HG03060 (cell line): ENCODE data around the gene ZFYVE21.

Experiments used
- ATAC-seq: cut with Tn5 transposase; IDR thresholded peaks from one replicate; pipeline ENCODE4 v1.9.1; 2021; ENCODE audit warnings: low read depth, moderate number of reproducible peaks; ENCODE audit not compliant: unreplicated experiment

The ZFYVE21 gene

DNA sequence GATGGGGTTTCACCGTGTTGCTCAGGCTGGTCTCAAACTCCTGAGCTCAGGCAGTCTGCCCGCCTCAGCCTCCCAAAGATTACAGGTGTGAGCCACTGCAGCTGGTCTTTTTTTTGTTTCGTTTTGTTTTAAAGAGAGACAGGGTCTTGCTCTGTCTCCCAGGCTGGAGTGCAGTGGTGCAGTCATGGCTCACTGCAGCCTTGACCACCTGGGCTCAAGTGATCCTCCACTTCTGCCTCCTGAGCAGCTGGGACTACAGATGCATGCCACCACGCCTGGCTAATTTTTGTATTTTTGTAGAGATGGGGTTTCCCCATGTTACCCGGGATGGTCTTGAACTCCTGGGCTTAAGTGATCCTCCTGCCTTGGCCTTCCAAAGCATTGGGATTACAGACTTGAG lies 24.0 kb upstream of the ZFYVE21 start:
- ATAC-seq, result peak; percentile 42

GRCh38 chr14:103692159-103692558 lies 23.5 kb upstream of the ZFYVE21 start:
- ATAC-seq, result peak; percentile 15

DNA sequence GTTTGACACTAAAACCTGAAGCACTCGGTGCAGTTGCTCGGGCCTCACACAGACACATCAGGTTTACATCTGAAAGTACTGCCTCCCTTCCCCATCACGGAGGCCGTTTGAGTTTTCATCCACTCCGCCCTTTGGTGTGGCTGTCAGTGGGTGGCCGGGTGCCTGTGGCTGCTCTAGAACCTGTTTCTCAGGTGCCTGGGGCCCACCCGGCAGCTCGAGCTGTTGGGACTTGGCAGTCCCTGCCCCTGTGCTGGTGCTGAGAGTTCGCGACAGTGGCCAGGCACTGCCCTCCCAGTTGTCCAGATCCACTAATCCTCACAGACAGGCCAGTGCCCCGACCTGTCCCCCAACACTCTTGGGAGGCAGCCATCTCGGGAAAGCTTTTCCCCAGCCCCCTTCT lies 22.7 kb upstream of the ZFYVE21 start:
- ATAC-seq, result no peak

- ATAC-seq, result no peak
Measured at GRCh38 chr14:103693515-103693914, 22.1 kb upstream of the ZFYVE21 start.

DNA sequence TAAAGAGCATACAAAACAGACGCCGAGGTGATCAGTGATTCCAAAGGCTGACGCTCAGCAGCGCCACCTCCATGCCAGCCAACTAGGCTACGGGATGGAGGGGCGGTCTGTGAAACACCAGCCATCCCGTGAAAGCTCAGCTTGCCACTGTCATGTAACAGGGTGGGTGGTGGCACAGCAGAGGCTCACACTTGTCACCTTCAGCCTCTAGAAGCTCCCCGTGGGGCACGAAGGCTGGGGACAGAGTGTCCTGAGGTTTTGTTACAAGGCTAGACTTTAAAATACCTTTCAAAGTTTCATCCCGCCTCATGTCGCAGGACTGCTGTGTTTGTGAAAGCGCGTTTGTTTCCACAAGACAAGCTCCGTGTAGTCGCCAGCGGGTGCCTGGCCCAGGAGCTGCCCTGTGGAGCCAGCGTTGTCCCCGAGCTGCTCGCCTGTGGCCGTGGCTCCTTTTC lies 21.0 kb upstream of the ZFYVE21 start:
- ATAC-seq, result no peak

DNA sequence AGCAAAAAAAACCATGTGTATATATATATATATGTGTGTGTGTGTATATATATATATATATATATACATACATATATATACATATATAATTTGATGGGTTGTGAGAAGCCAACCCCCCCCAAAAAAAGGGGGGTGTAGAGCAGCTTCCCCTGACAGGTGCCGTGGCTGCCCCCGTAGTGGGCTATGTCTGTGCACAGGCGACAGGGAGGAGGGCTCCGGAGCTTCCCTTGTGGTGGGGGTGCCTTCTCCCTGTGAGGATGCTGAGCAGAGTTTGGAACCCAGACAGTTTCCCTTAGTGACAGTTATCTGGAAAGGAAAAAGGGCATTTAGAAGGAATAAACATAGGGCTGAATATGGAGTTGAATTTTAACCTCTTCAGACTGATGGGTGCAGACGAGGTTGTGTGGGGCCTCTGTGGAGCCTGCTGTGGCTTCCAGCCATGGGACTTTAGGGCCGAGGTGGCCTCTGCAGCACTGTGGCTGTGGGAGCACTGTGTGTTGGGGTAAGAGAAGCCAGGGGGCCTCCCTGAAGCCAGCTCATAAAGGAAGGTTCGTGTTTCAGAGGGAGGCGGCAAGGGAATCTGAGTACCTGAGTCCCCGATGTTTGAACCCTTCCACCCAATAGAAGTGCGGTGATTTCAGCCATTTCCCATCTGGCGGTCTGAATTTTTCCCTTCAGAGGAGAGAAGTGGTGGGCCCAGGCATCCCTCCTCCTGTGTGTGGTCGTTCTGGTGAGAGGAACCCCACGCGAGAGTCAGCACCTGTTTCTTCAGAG lies 20.1 kb upstream of the ZFYVE21 start:
- ATAC-seq, result no peak

GRCh38 chr14:103696070-103696402 lies 19.6 kb upstream of the ZFYVE21 start:
- no peak for ATAC-seq

- ATAC-seq, result no peak
Measured at GRCh38 chr14:103696466-103697071, 19.0 kb upstream of the ZFYVE21 start.

DNA sequence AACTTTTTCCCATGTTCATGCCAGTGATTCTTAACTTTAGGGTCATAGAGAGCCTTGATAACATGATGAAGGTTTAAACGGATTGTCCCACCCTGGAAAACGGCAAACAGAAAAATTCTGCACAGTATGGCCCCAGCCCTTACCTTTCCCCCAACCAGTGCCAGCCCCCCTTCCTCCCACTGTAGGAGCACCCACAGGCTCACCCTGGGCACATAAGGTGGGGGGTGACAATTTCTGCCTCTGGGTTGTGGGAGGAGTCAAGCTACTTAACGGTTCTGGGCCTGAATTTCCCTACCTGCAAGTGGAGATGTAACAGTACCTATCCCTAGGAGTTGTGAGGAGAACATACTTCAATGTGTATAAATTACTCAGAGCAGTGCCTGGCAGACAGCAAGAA lies 18.4 kb upstream of the ZFYVE21 start:
- no peak for ATAC-seq

- no peak for ATAC-seq
Measured at GRCh38 chr14:103697603-103698379, 17.8 kb upstream of the ZFYVE21 start.

DNA sequence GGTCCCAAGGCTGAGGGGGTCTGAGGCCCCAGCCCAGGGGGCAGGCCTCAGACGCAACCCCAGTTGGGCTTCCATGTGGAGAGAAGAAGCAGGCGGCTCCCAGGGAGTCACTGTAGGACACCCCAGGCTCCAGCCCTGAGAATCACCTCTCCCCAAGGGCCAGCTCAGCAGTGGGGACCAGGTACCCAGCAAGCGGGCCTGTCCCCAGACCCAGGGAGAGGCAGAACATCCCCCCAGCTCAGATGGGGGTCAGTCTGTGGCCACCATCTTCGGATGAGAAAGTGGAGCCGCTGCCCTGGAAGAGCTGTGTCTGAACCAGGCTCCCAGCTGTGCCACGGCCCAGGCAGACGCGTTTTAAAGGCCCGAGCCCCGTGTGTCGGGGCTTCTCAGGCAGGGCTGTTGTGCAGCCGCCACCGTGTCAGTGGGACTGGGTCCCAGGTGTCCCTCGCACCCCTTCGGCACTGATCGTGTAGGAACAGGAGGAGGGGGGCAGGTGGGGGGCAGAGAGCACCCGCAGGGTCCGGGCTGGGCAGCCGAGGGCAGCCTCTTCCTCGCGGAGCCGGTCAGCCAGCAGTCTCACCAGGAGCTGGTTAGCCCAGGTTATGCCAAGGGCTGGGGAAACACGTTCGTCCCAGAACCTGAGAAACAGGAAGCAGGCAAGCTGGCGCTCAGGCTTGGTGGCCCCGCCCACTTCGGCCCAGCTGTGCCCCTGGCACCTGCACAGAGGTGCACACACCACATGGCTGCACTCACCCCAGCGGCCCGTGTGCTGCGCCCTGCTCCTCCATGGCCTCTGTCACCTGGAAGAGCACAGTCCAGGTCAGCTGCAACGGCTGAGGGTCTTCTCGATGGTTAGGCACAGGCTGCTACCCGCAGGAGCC lies 17.0 kb upstream of the ZFYVE21 start:
- ATAC-seq, result no peak

GRCh38 chr14:103699261-103699661 lies 16.3 kb upstream of the ZFYVE21 start:
- no peak for ATAC-seq

DNA sequence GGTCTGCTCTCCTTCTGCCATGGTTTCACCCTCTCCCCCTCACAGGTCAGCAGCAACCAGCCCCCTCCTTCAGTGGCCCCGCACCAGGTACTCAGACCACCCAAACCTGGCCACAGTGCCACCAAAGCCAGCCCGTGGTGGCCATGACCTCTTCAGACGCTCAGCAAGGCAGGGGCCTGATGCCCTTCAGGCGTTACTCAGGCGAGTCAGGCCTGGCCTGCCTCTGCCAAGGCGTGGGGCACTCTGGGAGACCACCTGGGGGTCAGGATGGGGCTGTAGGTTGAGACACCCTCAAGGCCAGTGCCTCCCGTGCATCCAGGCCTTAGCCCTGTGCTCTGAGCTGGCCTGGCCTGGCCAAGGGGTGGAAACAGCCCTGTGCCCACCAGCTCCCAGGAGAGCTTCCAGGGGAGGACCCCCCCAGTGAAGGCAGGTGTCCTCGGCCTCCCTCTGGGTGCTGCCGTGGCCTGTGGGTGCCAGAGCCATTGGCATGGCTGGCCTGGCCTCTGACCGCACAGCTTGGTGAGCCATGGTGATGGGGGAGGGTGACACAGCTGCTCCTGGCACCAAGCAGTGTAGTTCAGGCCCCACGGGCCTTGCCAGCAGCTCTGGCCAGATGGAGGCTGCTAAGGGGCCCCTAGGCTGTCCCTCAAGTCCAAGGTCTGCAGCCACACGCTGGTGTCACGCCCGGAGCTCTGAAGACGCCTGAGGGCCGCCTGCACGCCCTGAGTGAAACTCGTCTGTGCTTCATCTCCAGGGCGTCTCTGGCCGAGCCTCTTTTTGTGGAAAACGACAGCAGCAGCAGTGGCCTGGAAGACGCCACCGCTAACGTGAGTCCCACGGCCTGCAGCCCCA lies 15.5 kb upstream of the ZFYVE21 start:
- no peak for ATAC-seq

GRCh38 chr14:103700753-103701490 lies 14.7 kb upstream of the ZFYVE21 start:
- no peak for ATAC-seq

DNA sequence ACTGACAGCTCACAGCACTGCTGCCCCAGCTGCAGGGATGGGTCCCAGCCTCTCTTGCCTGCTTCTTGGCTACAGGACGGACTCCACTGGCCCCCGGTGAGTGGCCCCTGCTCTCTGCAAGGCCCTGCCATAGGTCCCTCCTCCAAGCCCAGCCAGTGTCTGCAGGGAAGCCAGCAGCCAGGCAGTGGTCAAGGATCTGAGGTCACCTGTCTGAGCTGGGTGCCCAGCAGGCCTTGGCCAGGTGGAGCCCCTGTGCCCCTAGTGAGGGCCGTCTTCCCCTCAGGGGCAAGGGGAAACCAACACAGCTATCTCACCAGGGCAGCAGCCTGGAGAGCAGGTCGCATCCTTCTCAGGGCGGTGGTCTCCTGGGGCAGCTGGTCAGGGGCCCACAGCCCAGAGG lies 13.5 kb upstream of the ZFYVE21 start:
- no peak for ATAC-seq

- ATAC-seq, result no peak
Measured at GRCh38 chr14:103702497-103703432, 12.8 kb upstream of the ZFYVE21 start.

- no peak for ATAC-seq
Measured at GRCh38 chr14:103703433-103704385, 11.9 kb upstream of the ZFYVE21 start.
